GM19238 (cell line): Measurements from ENCODE around the gene IL17RE.

Source experiments
- DNase-seq: peaks from one replicate; pipeline ENCODE4 v3.0.0; 2011; ENCODE audit warnings: low spot score; ENCODE audit not compliant: insufficient read length

Gene IL17RE

GRCh38 chr3:9903238-9903624 is 583 bp downstream of the IL17RE start:
- no peak for DNase-seq

GRCh38 chr3:9903904-9904303 is 1.3 kb downstream of the IL17RE start:
- DNase-seq, result no peak

DNA sequence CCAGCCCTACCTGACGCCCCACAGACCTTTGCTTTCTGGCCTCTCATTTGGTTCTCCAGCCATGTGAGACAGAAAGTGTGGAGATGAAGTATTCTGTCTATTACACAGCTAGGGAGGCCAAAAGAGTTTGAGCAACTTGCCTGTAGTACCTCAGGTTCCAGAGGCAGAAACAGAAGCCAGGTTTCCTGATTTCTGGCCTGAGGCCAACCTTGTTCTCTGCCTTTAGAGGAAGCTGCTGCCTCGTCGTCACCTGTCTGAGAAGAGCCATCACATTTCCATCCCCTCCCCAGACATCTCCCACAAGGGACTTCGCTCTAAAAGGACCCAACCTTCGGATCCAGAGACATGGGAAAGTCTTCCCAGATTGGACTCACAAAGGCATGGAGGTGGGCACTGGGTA is 3.8 kb downstream of the IL17RE start:
- no peak for DNase-seq

DNA sequence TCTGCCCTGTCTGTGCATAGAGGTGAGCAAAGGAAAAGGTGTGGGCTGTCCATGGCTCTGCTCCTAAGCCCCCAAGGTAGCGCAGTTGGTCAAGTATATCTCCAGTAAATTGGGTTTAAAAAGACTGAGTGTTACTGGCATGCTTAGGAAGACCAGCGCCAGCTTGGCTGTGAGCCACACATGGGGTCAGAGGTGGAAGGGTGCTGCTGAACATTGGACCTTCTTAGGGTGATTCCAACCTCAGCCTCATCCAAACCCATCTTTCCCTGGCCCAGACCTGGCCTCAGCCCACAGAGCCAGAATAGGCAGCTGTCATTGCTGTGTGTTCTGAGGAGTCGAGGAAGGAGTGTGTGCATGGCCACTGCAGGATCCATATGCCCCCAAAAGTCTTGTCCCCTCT is 5.6 kb downstream of the IL17RE start:
- no peak for DNase-seq

DNA sequence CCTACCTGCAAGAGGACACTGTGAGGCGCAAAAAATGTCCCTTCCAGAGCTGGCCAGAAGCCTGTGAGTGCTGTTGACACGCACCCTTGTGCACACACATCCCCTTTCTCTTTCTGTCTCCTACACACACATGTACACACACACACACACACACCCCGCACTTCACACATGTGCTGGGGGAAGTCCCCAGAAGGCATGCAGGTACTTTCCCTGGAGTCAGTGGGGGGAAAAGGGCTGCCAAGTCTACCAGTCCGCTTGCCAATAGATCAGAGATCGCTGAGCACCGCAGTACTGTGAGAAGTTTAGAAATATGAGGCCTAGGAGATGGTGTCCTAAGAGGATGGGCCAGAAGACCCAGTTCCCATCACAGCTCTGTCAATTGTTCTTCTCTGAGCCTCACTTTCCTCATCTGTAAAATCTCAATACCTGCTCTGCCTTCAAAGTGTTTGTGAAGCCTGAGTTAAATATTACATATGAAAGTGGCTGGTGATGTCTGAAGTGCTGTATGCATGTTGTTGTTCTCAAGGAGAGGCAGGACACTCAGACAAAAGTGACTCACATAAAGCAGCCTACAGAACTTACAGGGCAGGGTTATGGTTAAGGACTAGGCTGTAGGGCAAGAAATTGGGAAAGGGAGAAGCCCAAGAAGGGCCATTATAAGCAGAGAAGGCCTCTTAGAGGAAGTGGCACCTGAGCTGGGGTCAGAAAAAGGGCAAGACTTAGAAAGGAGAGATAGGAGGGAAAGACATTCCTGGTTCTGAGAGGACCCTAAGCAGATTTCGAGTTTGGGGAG is 6.8 kb downstream of the IL17RE start:
- DNase-seq, result no peak

DNA sequence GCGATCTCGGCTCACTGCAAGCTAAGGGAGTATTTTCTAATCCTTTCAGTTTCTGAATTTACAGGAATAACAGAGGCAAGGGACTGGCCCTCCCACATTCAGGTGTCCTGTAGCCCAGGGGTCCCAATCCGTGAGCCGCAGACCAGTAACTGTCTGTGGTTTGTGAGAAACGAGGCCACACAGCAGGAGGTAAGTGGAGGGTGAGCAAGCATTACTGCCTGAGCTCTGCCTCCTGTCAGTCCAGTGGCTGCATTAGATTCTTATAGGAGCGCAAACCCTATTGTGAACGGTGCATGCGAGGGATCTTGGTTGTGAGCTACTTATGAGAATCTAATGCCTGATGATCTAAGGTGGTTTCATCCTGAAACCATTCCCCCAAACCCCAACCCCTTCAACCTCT is 9.2 kb downstream of the IL17RE start:
- DNase-seq, result no peak

GRCh38 chr3:9912294-9912935 is 9.8 kb downstream of the IL17RE start:
- DNase-seq, result no peak

DNA sequence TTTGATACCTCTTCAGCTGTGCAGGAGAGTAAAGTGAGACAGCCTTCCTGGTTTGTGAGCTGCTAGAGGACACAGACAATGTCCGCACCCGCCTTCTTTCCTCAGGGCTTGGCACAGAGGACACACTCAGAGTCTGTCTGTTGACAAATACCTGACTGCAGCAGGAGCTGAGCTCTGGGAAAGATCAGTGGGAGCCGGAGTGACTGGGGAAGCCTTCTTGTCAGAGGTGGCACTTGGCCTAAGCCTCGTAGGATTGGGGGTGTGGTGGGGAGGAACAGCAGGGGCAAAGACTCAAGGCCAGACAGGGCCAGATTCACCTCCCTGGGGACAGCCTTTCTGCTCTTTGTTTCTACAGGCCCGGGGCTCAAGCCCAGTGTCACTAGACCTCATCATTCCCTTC is 11.0 kb downstream of the IL17RE start:
- no peak for DNase-seq

DNA sequence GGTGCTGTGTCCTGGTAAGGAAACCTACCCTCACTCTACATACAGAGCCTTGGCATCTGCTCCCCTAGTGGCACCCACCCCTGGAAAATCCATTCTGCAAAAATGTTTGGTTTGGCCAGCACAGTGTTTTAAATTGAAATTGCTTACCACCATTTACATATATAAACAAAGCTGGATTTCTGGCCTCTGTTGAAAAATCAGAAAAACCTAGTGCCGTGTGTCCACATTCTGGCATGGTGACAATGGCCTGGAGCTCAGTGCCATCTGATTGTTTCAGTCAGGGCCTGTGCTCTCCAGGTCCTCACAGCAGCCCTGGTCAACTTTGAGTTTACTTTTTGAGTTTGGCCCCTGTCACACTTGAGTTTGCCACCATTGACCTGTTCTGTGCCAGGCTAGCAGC is 11.4 kb downstream of the IL17RE start:
- DNase-seq, result no peak

GRCh38 chr3:9914559-9915253 is 12.1 kb downstream of the IL17RE start:
- no peak for DNase-seq

- DNase-seq, result peak; percentile 28
Measured at GRCh38 chr3:9915254-9916141, 12.8 kb downstream of the IL17RE start.

DNA sequence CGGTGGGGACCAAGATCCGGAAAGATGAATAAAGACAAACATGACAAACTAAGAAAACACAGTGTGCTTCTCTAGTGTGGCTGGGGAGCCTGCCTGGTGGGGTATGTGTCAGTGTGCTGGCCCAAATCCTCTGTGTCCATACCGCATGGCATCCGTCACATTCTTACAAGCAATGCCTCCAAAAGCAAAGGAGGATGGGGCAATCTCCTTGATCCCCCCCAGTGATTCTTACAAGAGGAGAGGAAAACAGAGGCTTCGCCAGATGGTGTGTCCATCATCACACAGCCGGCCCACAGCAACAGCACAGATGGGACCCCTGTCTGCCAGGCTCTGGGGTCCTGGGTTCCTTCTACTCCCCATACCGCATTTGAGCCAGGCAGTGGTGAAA is 13.7 kb downstream of the IL17RE start:
- DNase-seq, result no peak

DNA sequence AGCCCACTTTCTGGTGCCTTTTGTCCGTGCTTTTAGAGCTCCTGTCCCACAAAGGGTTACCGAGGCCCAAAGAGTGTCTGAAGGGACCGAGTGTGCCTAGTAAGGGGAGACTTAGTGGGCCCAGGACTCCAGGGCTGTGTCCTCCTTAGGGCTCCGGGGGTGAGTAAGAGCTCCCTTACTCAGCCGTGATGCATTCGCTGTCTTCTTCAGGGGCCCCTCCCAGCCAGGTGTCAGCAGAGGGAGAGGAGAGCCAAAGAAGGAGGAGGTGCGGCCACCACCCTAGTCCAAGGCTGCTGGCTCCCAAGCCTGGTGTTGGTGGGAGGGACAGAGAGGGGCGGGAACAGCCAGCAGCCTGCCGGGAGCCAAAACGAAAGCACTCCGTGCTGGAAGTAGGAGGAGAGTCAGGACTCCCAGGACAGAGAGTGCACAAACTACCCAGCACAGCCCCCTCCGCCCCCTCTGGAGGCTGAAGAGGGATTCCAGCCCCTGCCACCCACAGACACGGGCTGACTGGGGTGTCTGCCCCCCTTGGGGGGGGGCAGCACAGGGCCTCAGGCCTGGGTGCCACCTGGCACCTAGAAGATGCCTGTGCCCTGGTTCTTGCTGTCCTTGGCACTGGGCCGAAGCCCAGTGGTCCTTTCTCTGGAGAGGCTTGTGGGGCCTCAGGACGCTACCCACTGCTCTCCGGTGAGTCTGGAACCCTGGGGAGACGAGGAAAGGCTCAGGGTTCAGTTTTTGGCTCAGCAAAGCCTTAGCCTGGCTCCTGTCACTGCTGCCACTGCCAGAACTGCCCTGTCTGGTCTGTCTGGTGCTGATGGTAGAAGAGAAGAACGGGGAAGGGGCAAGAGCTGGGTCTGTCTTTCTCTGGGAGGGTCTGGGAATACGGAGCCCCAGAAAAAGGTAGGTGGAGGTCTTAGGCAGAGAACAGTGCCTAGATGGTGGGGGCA is 14.4 kb downstream of the IL17RE start, which contains the start of gene IL17RC:
IL17RC (plus strand) TSS at position 365 of the 947 bp plus-strand sequence; CDS start at position 583, 218 bp downstream.
- DNase-seq, result no peak

GRCh38 chr3:9917820-9918219 is 15.2 kb downstream of the IL17RE start:
- no peak for DNase-seq

- DNase-seq, result no peak
Measured at GRCh38 chr3:9918261-9919038, 15.8 kb downstream of the IL17RE start.

GRCh38 chr3:9928158-9928557 is 25.5 kb downstream of the IL17RE start:
- DNase-seq, result no peak

GRCh38 chr3:9930804-9931418 is 28.3 kb downstream of the IL17RE start:
- DNase-seq, result no peak

- no peak for DNase-seq
Measured at GRCh38 chr3:9932535-9932842, 29.8 kb downstream of the IL17RE start.

- peak; percentile 88 for DNase-seq
Measured at GRCh38 chr3:9932843-9933560, 30.4 kb downstream of the IL17RE start.
